ENCODE results near the gene KRTAP10-1.

DNA sequence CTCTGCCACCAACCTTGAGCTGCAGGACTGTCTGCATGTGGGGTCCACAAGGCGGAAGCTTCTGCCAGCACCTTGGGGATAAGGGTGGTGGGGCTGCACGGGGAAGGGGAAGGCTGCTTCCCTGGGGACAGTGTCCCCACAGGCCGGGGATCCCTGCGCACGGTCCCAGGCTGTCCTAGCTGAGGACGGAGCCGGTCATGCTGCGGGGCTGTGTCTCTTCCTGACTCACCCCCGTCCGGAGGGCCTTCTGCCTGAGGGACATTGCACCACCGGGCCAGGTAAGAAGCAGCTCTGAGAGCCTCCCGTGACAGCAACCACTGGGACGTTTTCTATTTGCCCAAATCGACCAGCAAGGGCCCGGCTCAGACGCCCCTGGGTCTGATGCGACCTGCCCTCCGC is 29.9 kb downstream of the KRTAP10-1 start:
- TF ChIP-seq EP300 (IDR thresholded peaks at IDR 0.05) (no peak), CTCF (IDR thresholded peaks at IDR 0.05) (no peak), POLR2A (IDR thresholded peaks at IDR 0.05; ENCODE audit: low read depth) (no peak), POLR2AphosphoS5 (IDR thresholded peaks at IDR 0.05) (no peak)
